Heart left ventricle (tissue), 16 donors: Measurements from ENCODE around the gene SNX1. TPM values are rescaled to one million over a fixed set of nuclear protein-coding genes. Genes with fewer than 3 reads are reported as not detected.

ENCODE experiments used
- ATAC-seq, 4 donors: fragments of 200-7000 bp; cut with Tn5 transposase; one replicate each; pipeline ENCODE4 v1.9.1; 2020 to 2022; ENCODE audit warnings: moderate library complexity in 4 of 4, mild to moderate bottlenecking in 3 of 4, moderate number of reproducible peaks in 1 of 4
- DNase-seq, 5 donors: peaks; one replicate each; pipeline ENCODE4 v3.0.0-alpha.2; 2020
- H3K27ac ChIP-seq, 12 donors: fragments of 200-600 bp; sonication (generic) in 4 of 12; one replicate each; pipeline versions ENCODE4 v1.5.0 to v1.8.0; 2016 to 2022; ENCODE audit warnings: mild to moderate bottlenecking in 2 of 12
- H3K27me3 ChIP-seq, 9 donors: fragments of 200-600 bp; sonication (generic) in 2 of 9; one replicate each; pipeline versions ENCODE4 v1.5.1 to v1.8.0; 2016 to 2022; ENCODE audit warnings: mild to moderate bottlenecking in 3 of 9
- H3K36me3 ChIP-seq, 9 donors: fragments of 200-600 bp; sonication (generic) in 2 of 9; one replicate each; pipeline versions ENCODE4 v1.5.0 to v1.8.0; 2018 to 2022; ENCODE audit warnings: mild to moderate bottlenecking in 2 of 9
- H3K4me1 ChIP-seq, 12 donors: fragments of 200-600 bp; sonication (generic) in 4 of 12; one replicate each; pipeline versions ENCODE4 v1.5.0 to v1.8.0; 2016 to 2022; ENCODE audit warnings: mild to moderate bottlenecking in 3 of 12
- H3K4me3 ChIP-seq, 12 donors: fragments of 200-600 bp; sonication (generic) in 4 of 12; one replicate each; pipeline versions ENCODE4 v1.5.0 to v1.8.0; 2017 to 2022; ENCODE audit warnings: mild to moderate bottlenecking in 9 of 12, moderate library complexity in 4 of 12
- H3K9me3 ChIP-seq, 12 donors: fragments of 200-600 bp; sonication (generic) in 4 of 12; one replicate each; pipeline versions ENCODE4 v1.5.0 to v1.8.0; 2016 to 2022; ENCODE audit warnings: mild to moderate bottlenecking in 1 of 12
- POLR2A ChIP-seq, 2 donors: fragments of 450-650 bp; IDR thresholded peaks; one replicate each; pipeline ENCODE4 v1.6.1; 2017; ENCODE audit warnings: antibody characterized with exemption in 2 of 2, mild to moderate bottlenecking in 2 of 2, moderate library complexity in 2 of 2
- WGBS, 4 donors: extraction: QIAGEN DNeasy Blood & Tissue Kit in 2 of 4; methylation state at CpG; one replicate each; pipeline versions ENCODE4 v1.1.5 to v1.1.7; 2013 to 2018; 5-methylcytosine and 5-hydroxymethylcytosine counted together
- intact Hi-C, 10 donors: fragments of 100-400 bp; cut with DNase I; formaldehyde crosslinking; loops; one replicate each; pipeline versions ENCODE4 v1.11.1 to v1.14.2; 2022
- polyA plus RNA-seq, 2 donors: library from polyadenylated mRNA; stranded (reverse); fragments of 200-250 nt; gene quantifications; one replicate each; pipeline ENCODE4 v1.2.3, GENCODE V29; 2013
- total RNA-seq, 9 donors: library from RNA; depleted of rRNA in 2 of 9; stranded (reverse); fragments of >200 nt in 2 of 9; fragmentation: NEBNext Ultra II Directional in 3 of 9; extraction: Animal tissue kit (Norgen Biotek cat#: 25700) in 3 of 9; gene quantifications; one replicate each; pipeline versions ENCODE4 v1.1.0 to v1.2.4, GENCODE V29; 2016 to 2023
- TF ChIP-seq, protein P1 (sequence below), 12 donors: fragments of 200-600 bp; sonication (generic) in 4 of 12; IDR thresholded peaks; one replicate each; pipeline versions ENCODE4 v1.5.0 to v1.8.0; 2018 to 2022; ENCODE audit warnings: antibody characterized with exemption in 12 of 12, mild to moderate bottlenecking in 5 of 12
- donor health status: ischemic (EF 13 %, LVEDD 7.1; RV severe dilation, severe dysfunction).
- donor health status: healthy with polysubstance abuse.
- donor health status: DM: no; HTN: yes; CAD: no.
- donor health status: DM: no; HTN: no; CAD: no.
- donor health status: ischemic (EF 25% LVEDD 6.9; RV normal size, moderate dysfunction).
- donor health status: ischemic (EF 25% LVEDD 5.7; RV mildly dilated, moderate dysfunction).
- donor health status: healthy.
- donor health status: DM: yes; HTN: yes; CAD: no.
- donor health status: ischemic (EF 35%, LVEDD 5.7; RV mildly dilated, moderate dysfunction).
- donor health status: nonischemic (EF 11% LVEDD 7.7; RV severe dilation, severe dysfunction).
- donor health status: DM: yes; HTN: yes; CAD: no.
- donor health status: PGD.
- donor health status: ischemic (EF 29% LVEDD 5.4; RV normal size, mild dysfunction).
- donor health status: nonischemic (EF 23%, LVEDD 6.1; RV moderate dilation, normal function).

SNX1 gene
- total and polyA plus RNA-seq, 11 donors = 38.7 to 117 (median 76.3) TPM

DNA sequence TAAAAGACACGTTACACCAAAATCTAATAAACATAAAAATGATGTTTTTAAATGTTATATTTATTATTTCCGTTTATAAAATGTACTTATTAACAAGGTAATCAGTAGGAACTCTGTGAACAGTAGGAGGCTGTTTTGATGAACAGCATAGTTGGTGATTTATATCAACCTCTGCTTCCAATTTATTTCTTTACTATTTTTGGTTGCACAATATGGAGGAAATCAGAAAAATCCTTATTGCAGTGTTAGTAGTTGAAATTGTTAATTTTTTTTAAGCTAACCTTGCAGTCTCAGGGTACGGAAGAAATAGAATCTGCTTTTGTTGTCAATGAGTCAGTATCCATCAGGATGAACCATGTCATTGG lies 50.7 kb downstream of the SNX1 start:
- no peak for ATAC-seq
- H3K9me3 ChIP-seq = no peaks in the 10 kb centered on the region
- WGBS, 4 donors = 75 to 78% (median 77%) methylated on average over 3 of the region's 3 CpGs
- DNase-seq = no peak
- no peak overlapping the region for H3K4me3 ChIP-seq
- intact Hi-C loops = loop anchor here in 1 of 10 donors (10.0 kb wide), 1 partner anchor 52 kb away; the partner anchor contains the start of genes CIAO2A and SNX1
- peaks cover 0 to 4% (median 0%) of the 10 kb centered on the region in 9 donors for H3K27me3 ChIP-seq
- peaks cover 0 to 44% (median 35%) of the 10 kb centered on the region in 9 donors for H3K36me3 ChIP-seq
- peaks cover 0 to 22% (median 12%) of the 10 kb centered on the region in 12 donors for H3K4me1 ChIP-seq
- TF ChIP-seq, protein P1, sequence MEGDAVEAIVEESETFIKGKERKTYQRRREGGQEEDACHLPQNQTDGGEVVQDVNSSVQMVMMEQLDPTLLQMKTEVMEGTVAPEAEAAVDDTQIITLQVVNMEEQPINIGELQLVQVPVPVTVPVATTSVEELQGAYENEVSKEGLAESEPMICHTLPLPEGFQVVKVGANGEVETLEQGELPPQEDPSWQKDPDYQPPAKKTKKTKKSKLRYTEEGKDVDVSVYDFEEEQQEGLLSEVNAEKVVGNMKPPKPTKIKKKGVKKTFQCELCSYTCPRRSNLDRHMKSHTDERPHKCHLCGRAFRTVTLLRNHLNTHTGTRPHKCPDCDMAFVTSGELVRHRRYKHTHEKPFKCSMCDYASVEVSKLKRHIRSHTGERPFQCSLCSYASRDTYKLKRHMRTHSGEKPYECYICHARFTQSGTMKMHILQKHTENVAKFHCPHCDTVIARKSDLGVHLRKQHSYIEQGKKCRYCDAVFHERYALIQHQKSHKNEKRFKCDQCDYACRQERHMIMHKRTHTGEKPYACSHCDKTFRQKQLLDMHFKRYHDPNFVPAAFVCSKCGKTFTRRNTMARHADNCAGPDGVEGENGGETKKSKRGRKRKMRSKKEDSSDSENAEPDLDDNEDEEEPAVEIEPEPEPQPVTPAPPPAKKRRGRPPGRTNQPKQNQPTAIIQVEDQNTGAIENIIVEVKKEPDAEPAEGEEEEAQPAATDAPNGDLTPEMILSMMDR (IDR thresholded peaks at IDR 0.05) = no peak
- TF ChIP-seq POLR2A (IDR thresholded peaks at IDR 0.05) = no peak
- H3K27ac ChIP-seq = peak overlapping the region in 8 of 12 donors; percentile 26 to 83 (median 60)

DNA sequence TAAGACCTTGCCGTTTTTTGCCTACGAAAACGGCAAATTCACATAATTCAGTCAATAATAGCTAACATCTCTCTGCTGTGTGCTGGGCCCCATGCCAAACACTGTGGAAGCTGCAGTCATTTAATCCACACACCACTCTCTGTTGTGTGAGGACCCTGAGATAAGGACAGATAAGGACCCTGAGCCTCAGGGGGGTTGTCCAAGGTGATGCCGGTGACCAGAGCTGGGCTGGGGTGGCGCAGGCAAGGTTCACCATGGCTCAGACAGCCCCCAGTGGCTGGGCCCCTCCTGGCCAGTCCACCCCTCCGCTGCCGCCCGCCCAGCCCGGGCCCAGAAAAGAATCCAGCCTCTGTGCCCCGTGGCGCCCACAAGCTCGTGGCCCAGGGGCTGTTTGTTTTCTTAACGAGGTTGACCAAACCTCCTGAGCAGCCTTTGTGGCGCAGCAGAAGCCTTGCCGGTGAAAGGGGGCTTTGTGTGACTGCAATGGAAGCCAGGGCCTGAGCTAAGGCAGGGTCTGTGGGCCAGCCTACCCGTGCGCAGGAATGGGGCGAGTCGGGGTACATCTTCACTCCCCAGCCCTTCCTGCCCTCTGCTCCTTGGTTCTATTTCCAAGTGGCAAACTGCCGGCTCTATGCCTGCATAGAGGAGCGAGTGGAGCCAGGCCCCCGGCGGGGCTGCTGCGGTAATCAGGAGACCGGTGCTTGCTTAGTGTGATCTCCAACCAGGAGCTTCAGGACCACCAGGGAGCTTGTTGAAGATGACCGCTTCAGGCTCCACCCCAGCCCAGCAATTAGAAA lies 51.3 kb downstream of the SNX1 start:
- H3K4me1 ChIP-seq = peaks cover 0 to 28% (median 18%) of the 10 kb centered on the region in 12 donors
- DNase-seq (no peak), ATAC-seq (no peak)
- H3K4me3 ChIP-seq = no peak overlapping the region
- 70 to 76% (median 75%) methylated on average over 20 to 26 of the region's 26 CpGs for WGBS, 4 donors
- intact Hi-C loops = loop anchor here in 1 of 10 donors (10.0 kb wide), 1 partner anchor 52 kb away; the partner anchor contains the start of genes CIAO2A and SNX1
- peaks cover 0 to 10% (median 0%) of the 10 kb centered on the region in 9 donors for H3K27me3 ChIP-seq
- peak overlapping the region in 6 of 12 donors; percentile 26 to 83 (median 68) for H3K27ac ChIP-seq
- TF ChIP-seq, protein P1 (IDR thresholded peaks at IDR 0.05) = no peak
- TF ChIP-seq POLR2A (IDR thresholded peaks at IDR 0.05) = no peak
- H3K36me3 ChIP-seq = peaks cover 0 to 39% (median 31%) of the 10 kb centered on the region in 9 donors
- no peaks in the 10 kb centered on the region for H3K9me3 ChIP-seq

DNA sequence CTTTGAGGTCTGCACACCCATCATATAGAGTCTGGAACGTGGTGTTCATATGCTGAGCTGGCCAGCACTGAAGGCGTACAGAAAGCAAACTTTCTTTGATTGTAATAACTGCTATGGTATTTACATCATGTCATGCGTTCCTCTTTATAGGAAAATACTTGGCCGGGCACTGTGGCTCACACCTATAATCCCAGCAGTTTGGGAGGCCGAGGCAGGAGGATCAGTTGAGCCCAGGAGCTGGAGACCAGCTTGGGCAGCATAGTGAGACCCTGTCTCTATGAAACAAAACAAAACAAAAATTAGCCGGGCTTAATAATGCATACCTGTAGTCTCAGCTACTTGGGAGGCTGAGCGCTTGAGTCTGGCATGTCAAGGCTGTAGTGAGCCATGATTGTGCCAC lies 52.4 kb downstream of the SNX1 start:
- Histone ChIP-seq H3K27ac (no peak overlapping the region), H3K4me1 (peaks cover 2 to 39% (median 26%) of the 10 kb centered on the region in 12 donors), H3K36me3 (peaks cover 0 to 29% (median 20%) of the 10 kb centered on the region in 9 donors), H3K9me3 (no peaks in the 10 kb centered on the region), H3K4me3 (no peak overlapping the region), H3K27me3 (peaks cover 0 to 21% (median 0%) of the 10 kb centered on the region in 9 donors)
- TF ChIP-seq, protein P1 (IDR thresholded peaks at IDR 0.05) = no peak
- no peak for TF ChIP-seq POLR2A (IDR thresholded peaks at IDR 0.05)
- 89 to 97% (median 90%) methylated on average over 7 of the region's 7 CpGs for WGBS, 4 donors
- intact Hi-C loops = loop anchor here in 1 of 10 donors (10.0 kb wide), 1 partner anchor 53 kb away; the partner anchor contains the start of genes CIAO2A and SNX1
- ATAC-seq (no peak), DNase-seq (no peak)

DNA sequence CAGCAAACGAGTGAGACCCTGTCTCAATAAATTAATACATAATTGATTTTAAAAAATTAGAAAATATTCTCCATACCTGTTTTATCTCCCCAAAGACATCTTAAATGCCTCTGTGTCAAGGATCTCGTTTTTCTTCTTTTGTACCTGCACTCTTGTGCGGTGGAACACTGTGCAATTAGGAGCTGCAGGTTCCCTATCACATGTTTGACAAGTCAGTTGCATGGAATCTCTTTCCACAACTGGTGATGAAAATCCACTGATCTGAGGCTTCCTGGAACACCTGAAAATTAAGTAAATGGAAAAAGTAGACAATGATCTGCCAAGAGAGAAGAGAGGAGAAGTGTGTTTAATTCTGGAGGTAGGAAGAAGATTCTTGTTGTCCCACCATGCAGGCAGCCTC lies 52.8 kb downstream of the SNX1 start:
- TF ChIP-seq, protein P1 (IDR thresholded peaks at IDR 0.05) = no peak
- TF ChIP-seq POLR2A (IDR thresholded peaks at IDR 0.05) = no peak
- ATAC-seq (no peak), DNase-seq (no peak)
- H3K27me3 ChIP-seq = peaks cover 0 to 24% (median 0%) of the 10 kb centered on the region in 9 donors
- H3K9me3 ChIP-seq = no peaks in the 10 kb centered on the region
- WGBS, 4 donors = 81 to 93% (median 86%) methylated on average over 3 of the region's 3 CpGs
- H3K36me3 ChIP-seq = peaks cover 0 to 25% (median 16%) of the 10 kb centered on the region in 9 donors
- H3K27ac ChIP-seq = no peak overlapping the region
- H3K4me3 ChIP-seq = no peak overlapping the region
- intact Hi-C loops = loop anchor here in 1 of 10 donors (10.0 kb wide), 1 partner anchor 54 kb away; the partner anchor contains the start of genes CIAO2A and SNX1
- H3K4me1 ChIP-seq = peaks cover 6 to 43% (median 30%) of the 10 kb centered on the region in 12 donors
